H1 (cell line): ENCODE measurements around the gene ARID5A. TPM values are rescaled to one million over a fixed set of nuclear protein-coding genes. Genes with fewer than 3 reads are reported as not detected.

Source experiments
- CEBPB ChIP-seq: IDR thresholded peaks from 2 replicates; pipeline ENCODE4 v1.6.1; 2012; ENCODE audit warnings: low read depth, low read length
- E2F6 ChIP-seq: IDR thresholded peaks from 2 replicates; pipeline ENCODE4 v1.6.1; 2012; ENCODE audit warnings: inconsistent platforms
- MAFK ChIP-seq: IDR thresholded peaks from 2 replicates; pipeline ENCODE4 v1.6.1; 2012; ENCODE audit warnings: low read depth, mild to moderate bottlenecking, improper control_type of control experiment, low read length
- polyA plus RNA-seq, 7 experiments: library from polyadenylated mRNA; depleted of rRNA in 3 of 7; stranded (reverse) in 5 of 7; unstranded in 2 of 7; fragments of >200 nt in 5 of 7; fragments of 200-250 nt in 2 of 7; gene quantifications; 1 replicate in 5 of 7; 2 replicates in 1 of 7; 4 replicates in 1 of 7; pipeline versions ENCODE4 v1.2.1 to v1.2.3, GENCODE V29; 2011 to 2013; ENCODE audit warnings: missing spikeins in 2 of 7, mixed read lengths in 2 of 7
- total RNA-seq: library from RNA; stranded (reverse); fragmentation: NEBNext Ultra II Directional; extraction: Animal tissue kit (Norgen Biotek cat#: 25700); gene quantifications from 2 replicates; pipeline ENCODE4 v1.2.1, GENCODE V29; 2021

Gene ARID5A
- total and polyA plus RNA-seq, 2 of the 8 experiments (the other 6 are each of a cell fraction or from before 2014, with no cell fraction given) = 3.3 to 5.3 TPM

- TF ChIP-seq CEBPB = no peak
- no peak for TF ChIP-seq E2F6
- TF ChIP-seq MAFK = no peak
These were observed 63.4 kb downstream of the ARID5A start (continued) for GRCh38 chr2:96599941-96600340.
